Effector CD8-positive, alpha-beta T cell (primary cell): ENCODE measurements around the gene TBL2.
"Not testable (repeated sequence)": the region's sequence is repeated elsewhere in the genome, so short reads cannot be mapped to it uniquely, and the experiment has no call there.

Source experiments
- DNase-seq: peaks from one replicate; lab custom pipeline; 2025; lab: John Stamatoyannopoulos, UW

The TBL2 gene

GRCh38 chr7:73535918-73536317, 42.5 kb downstream of the TBL2 start:
- not testable (repeated sequence) for DNase-seq

DNA sequence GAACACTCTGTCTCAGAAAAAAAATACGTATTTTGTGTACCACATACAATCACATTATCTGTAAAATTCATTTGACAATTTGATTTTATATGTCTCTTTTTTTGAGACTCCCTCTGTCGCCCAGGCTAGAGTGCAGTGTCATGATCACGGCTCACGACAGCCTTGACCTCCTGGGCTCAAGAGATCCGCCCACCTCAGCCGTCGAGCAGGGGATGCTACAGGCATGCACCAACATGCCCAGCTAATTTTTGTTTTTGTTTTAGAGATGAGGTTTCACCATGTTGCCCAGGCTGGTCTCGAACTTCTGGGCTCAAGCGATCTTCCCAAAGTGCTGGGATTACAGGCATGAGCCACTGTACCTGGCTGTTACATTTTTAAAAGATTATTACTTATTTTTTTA, 44.6 kb downstream of the TBL2 start:
- DNase-seq: no peak

DNA sequence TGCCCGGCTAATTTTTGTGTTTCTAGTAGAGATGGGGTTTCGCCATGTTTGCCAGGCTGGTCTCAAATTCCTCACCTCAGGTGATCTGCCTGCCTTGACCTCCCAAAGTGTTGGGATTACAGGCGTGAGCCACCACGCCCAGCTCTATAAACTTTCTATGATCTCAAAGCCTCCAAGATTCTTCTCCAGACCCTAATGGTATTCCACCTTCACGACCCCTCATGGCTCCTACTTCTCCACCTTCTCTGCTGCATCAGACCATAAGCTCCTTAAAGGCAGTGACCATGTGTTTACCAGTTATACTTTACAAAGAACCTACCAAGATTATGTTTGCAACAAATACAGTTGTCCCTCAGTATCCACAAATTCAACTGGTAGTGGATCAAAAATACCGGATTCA, 46.2 kb downstream of the TBL2 start:
- no peak for DNase-seq

GRCh38 chr7:73530800-73531199, 47.6 kb downstream of the TBL2 start:
- DNase-seq: no peak

- DNase-seq: no peak
Measured at GRCh38 chr7:73526896-73527821, 51.2 kb downstream of the TBL2 start.

GRCh38 chr7:73526158-73526494, 52.3 kb downstream of the TBL2 start:
- not testable (repeated sequence) for DNase-seq

- DNase-seq: peak; percentile 93
Measured at GRCh38 chr7:73522105-73522872, 56.1 kb downstream of the TBL2 start, which contains the start of gene BAZ1B. TSS of gene BAZ1B (minus strand) at chr7:73522293. CDS start at chr7:73521933, 360 bp downstream.

GRCh38 chr7:73521636-73522104, 56.7 kb downstream of the TBL2 start:
- no peak for DNase-seq

GRCh38 chr7:73520673-73521635, 57.4 kb downstream of the TBL2 start:
- DNase-seq: no peak

DNA sequence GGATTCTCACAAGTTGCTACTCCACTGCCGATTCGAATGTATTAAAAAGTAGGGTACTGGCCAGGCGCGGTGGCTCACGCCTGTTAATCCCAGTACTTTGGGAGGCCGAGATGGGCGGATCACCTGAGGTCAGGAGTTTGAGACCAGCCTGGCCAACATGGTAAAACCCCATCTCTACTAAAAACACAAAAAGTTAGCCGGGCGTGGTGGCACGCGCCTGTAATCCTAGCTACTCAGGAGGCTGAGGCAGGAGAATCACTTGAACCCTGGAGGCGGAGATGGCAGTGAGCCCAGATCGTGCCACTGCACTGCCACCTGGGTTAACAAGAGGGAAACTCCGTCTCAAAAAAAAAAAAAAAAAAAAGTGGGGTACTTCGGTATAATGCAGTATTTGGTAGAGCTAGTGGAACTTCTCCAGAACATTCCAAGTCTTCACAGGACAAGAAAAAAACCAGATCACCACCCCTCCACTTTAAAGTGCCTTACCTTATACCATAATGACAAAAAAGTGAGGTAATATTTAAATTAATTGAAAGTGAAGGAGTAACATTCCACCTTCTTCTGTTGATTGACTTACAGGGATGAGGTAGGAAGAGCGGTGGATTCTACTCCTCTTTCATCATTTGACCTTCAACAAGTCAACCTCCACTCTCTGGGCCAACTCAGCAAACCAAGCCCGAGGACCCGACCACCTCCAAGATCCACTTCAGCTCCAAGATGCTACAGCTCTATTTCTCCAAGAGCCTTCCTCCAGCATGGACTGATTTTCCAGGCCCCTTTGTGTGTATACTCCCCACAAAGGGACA, 58.3 kb downstream of the TBL2 start:
- DNase-seq: no peak

GRCh38 chr7:73518470-73518869, 59.9 kb downstream of the TBL2 start:
- no peak for DNase-seq
